RPMI7951 (cell line): Measurements from ENCODE around the gene GPI. TPM values are rescaled to one million over a fixed set of nuclear protein-coding genes. Genes with fewer than 3 reads are reported as not detected.

ENCODE experiments used
- DNase-seq: peaks from one replicate; pipeline ENCODE4 v3.0.0-alpha.2; 2012; ENCODE audit warnings: low read depth
- total RNA-seq: library from RNA; depleted of rRNA; stranded (reverse); fragments of >200 nt; shearing (Covaris generic); gene quantifications from 2 replicates; pipeline ENCODE4 v1.2.3, GENCODE V29; 2014

The GPI gene
- total RNA-seq, 1 experiment from 2014 or later: 372 TPM

DNA sequence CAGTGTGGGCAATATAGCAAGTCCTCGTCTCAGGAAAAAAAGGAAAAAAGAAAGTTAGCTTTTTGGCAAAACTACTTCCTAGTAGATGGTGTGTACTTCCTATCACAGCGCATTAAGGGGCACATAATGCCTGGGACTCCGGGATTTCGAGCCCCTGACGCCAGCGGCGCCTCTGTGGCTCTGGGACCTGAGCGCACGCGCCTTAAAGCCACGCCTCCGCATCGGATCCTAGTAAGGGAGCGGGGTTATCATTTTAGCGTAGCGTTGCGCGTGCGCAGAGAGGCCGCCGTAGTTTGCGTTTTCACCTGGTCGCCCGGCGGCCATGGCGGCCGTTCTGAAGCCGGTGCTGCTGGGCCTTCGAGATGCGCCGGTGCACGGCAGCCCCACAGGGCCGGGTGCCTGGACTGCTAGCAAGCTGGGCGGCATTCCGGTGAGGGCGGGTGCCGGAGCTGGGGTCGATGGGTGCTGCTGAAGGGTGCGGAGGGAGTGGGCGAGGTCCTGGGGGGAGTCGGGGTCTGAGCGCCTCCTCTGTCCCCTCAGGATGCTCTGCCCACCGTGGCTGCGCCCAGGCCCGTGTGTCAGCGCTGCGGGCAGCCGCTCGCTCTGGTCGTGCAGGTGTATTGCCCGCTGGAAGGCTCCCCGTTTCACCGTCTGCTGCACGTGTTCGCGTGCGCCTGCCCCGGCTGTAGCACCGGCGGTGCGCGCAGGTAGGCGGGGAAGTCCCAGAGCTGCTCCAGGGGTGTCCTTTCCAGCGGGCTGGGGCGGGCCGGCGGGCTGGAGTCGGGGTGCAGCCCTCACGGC lies 39.3 kb downstream of the GPI start, which contains the start of gene PDCD2L:
Gene PDCD2L, plus strand, starts transcription at position 291 of the 801 bp plus-strand sequence. Its CDS starts 32 bp downstream, at position 323.
- DNase-seq: peak; percentile 86

DNA sequence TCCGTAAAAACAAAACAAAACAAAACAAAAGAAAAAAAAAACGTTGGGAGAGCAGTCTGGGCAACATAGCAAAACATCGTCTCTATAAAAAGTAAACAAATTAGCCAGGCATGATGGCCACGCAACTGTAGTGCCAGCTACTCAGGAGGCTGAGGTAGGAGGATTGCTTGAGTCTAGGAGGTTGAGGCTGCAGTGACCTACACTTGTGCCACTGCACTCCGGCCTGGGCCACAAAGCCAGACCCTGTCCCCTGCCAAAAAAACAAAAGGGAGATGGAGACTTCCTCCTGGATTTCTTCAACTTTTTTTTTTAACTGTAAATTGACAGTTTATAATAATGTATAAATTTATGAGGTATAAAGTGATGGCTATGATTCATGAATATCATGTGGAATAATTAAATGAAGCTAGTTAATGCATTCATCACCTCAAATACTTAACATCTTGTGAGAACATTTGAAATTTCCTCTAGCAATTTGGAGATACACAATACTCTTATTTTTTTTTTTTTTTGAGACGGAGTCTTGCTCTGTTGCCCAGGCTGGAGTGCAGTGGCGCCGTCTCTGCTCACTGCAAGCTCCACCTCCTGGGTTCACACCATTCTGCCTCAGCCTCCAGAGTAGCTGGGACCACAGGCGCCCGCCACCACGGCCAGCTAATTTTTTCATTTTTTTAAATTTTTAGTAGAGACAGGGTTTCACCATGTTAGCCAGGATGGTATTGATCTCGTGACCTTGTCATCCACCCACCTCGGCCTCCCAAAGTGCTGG lies 41.1 kb downstream of the GPI start:
- no peak for DNase-seq

DNA sequence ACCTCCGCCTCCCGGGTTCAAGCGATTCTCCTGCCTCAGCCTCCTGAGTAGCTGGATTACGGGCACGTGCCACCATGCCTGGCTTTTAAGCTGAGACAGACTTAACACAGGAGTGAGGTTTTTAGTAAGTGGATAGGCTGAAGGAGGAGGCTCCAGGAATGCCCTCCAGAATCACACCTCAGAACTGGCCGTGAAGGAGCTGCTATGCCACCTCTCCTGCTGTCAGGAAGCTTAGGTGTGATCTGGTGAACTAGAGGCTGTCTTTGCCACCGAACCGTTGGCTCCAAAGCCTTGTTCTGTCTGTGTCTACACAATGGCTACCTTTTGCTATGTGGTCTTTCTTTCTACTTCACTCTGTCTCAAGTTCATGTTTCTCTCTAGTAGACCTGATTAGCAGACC lies 43.4 kb downstream of the GPI start:
- no peak for DNase-seq

DNA sequence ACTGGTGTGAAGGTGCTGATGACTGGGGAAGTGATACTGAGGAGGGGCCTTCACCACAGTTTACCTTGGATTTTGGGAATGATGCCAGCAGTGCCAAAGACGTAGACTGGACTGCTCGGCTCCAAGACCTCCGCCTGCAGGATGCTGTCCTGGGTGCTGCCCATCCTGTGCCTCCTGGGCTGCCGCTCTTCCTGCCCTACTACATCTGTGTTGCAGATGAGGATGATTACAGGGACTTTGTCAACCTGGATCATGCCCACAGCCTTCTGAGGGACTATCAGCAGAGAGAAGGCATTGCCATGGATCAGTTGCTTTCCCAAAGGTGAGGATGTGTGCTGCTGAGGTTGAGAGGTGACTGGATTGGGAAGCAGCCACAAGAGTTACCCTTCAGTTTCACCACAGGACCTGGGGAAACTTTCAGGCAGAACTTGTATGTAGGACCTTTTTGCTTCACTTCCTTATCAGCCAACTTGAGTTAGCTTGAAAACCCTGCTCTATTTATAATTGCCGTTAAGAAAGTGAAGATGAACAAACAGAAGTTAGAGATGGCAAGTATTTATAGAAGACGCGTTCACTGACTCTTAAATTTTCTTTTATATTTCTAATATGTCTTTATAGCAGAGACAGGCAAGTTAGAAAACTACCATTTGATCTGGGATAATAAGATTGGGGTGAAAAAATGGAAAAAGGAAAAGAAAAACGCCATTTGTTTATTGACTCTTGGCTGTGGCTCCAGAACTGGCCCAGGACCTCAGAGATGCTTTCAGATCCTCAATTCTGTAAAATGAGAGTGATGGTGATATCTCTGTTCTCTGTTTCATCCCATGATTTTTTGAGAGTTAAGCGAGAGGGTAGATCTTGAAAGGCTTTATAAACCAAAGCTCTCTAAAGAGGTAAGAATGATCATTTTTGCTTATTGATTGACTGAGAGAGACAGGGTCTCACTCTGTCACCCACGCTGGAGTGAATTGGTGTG lies 44.5 kb downstream of the GPI start:
- no peak for DNase-seq

DNA sequence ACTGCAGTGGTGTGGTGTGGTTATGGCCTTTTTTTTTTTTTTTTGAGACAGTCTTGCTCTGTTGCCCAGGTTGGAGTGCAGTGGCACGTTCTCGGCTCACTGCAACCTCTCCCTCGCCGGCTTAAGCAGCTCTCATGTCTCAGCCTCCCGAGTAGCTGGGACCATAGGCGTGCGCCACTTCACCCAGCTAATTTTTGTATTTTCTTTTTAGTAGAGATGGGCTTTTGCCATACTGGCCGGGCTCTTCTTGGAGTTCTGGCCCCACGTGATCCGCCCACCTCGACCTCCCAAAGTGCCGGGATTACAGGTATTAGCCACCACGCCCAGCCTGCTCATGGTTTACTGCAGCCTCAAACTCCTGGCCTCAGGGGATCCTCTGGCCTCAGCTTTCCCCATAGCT lies 46.2 kb downstream of the GPI start:
- DNase-seq: no peak

DNA sequence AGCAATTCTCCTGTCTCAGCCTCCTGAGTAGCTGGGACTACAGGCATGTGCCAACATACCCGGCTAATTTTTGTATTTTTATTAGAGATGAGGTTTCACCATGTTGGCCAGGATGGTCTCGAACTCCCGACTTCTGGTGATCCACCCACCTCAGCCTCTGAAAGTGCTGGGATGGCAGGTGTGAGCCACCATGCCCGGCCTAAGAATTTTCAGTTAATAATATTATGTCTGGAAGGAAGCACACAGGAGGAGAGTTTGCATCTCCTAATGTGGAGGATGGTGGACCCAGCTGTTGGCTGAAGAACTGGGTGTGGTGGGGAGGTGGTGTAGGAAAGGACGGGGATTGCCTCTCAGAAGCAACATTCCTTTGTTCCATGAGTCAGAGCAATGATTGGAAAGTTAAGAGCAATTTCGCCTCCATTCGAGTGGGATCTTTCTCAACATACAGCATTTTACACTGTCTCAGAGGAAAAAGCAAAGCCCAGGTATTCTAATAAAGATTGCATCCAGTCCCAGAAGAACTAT lies 51.1 kb downstream of the GPI start:
- no peak for DNase-seq

DNA sequence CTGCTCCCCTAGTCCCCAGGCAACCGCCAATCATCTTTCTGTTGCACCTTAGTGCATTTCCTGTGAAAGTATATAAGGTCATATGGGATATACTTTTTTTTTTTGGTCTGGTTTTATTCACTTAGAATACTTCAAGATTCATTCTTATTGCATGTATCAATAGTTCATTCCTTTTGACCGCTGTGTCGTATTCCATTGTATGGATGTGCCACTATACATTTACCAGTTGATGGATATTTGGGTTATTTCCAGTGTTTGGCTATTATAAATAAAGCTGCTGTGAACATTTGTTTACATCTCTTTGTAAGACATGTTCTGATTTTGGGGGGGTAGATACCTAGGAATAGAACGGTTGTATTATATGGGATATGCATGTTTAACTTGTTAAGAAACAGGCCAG lies 53.3 kb downstream of the GPI start:
- DNase-seq: no peak

DNA sequence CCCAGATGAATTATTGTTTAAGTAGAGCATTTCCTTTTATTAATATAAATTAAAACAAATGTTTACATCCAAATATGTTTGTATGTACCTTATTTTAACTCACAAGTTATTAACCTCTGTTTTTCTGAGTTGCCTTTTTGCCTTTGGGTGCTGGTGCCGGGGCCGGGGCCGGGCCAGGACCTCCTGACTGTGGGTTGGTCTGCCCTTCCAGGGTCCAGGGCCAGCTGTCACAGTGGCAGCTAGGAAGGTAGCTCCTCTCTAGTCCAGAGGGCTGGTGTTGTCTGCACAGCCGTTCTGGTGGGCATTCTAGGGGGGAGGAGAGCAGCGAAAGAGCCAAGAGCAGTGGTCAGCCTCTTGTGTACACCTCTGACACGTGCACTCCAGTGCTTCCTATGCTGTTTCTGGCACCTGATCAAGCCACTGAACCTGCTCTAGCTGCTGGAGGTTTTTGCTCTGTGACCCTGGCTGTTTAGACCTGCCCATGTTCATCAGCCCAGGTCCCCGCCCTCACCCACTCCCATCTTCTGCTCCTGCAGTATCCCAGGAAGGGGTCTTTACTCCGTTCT lies 61.2 kb downstream of the GPI start:
- DNase-seq: no peak

DNA sequence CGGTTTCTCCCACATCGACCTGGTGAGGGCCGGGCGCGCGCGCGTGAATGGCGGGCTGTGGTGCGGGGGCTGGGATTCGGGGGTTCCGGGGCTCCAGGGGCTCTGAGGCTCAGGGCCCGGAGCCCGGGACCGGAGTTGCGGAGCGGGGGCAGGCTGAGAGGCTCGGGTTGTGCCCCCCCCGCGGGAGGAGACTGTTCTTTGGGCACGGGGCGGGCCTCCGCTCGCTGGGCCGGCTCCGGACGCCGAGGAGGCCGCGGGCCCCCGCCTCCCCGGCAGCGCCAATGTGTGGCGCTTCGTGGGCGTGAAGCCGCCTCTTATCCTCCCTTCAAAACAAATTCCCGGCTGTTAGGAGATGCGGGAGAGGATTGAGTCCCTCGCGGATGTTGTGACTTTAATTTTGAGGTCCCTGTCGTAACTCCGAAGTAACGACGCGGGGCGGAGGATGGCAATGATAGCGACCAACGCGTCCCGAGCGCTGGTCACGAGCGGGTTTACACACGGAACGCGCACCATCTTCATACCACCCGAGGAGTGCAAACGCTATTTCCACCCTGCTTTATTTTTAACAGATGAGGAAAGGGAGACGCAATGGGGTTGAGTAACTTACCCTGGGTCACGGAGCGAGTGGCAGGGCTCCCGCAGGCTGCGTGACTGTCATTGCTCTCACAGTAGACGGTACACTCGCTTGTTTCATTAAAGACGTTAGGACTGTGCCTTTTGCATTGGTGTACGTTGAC lies 63.7 kb downstream of the GPI start:
- DNase-seq: peak; percentile 54

DNA sequence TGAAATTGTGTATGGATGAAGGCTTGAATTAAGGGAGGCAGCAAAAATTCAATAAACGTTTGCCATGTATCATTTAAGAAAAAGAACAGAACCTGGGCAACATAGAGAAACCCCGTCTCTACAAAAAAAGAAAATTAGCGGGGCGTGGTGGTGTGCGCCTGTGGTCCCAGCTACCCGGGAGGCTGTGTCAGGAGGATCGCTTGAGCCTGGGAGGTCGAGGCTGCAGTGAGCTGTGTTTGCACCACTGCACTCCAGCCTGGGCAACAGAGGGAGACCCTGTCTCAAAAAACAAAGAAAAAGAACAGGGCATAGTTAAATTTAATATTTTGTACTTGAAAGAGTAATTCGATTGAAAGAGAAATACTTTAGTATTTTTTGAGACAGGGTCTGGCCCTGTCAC lies 64.6 kb downstream of the GPI start:
- DNase-seq: no peak

DNA sequence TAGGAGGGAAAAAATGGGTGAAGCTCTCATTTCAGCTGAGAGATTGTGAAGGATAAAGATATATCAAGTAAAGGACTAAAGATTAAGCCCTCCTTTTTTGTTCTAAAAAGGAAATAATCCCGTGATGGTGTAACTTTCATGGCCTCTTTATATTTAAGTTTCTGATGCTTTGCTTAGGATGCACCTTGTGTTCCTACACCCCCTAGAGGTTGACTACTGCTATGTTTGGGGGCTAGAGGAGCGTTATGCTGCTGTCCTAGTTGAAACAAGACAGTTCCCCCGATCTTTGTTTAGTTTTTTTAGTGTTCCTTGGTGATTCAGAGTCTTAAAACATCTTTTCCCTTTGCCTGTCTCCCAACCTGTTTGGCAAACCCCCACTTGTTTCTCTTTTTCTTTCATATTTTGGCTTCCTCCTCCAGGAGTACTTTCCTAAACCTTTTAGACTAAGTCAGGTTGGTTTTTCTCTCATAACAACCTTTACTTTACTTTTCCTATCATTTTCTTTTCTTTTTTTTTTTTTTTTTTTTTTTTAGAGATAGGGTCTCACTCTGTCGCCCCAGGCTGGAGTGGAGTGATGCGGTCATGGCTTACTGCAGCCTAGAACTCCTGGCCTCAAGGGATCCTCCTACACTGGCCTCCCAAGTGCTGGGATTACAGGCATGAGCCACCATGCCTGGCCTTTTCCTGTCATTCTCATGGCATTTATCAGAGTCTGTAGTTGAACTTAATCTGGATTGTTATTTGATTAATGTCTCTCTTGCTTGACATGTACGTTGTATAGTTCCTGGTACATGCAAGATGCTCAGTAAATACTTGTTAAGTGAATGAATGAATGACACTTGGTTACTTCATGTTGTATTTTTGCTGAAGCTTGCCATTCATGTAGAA lies 66.0 kb downstream of the GPI start:
- peak; percentile 57 for DNase-seq

DNA sequence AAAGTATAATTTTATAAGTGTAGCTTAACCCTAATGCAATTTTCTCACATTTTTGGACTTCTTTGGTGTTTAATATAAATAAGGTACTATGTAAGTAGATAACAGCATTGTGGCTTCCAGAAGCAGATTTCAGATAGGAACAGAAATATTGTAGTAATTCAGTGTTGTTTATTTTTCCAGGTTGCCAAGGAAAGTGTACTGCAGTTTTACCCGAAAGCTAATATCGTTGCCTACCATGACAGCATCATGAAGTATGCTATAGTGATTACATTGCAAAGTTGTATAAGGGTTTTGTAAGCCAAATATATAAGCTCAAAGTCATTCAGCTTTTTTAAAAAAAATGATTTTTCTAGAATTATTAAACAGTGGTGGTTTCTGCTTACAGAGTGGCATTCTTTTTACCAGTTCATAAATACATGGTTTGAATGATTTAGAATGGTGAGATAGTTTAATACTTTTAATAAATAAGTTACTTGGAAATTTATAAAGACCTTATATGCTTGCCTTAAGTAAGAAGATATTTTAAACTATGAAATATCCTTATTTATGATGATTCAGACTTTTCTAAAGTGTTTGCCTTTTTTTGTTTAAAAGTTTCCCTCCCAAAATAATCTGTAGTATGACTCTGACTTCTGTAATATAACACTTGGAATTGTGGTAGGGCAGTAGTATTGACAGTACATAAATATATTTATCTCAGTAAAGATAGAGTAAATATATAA lies 66.8 kb downstream of the GPI start:
- no peak for DNase-seq

DNA sequence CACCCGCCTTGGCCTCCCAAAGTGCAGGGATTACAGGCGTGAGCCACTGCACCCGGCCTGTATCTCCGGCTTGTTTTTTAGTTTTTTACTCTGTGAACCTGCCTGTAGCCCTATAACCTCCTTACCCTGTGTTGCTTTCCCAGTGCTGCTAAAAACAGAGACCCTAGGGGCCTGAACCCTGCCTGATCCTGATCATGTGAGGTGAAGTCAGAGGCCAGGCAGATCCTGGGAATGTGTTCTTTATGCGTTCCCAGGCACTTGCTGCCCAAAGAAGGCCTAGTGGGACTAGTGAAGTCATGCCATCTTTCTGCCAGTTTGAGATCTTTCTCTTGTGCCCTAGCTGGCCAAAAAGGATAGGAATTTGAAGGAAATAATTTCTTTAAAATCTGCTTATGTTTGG lies 67.8 kb downstream of the GPI start:
- DNase-seq: no peak

DNA sequence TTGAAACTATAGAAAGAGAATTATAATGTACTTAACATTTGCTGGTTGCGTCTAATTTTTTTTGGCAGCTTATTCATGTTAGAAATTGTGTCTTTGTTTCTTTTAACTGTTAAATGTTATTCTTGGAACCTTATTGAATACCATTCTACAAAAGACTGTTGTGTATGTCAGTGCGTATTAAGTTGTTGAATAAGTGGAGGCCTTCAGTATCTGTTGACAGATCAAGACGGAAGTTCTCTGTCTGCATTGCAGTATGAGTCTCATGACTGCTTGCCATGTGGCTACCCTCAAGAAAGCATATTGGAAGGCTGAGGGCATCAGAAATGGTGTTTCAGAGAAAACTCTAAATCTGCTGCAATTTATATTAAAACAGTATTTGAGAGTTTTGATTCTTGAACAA lies 71.7 kb downstream of the GPI start:
- no peak for DNase-seq

DNA sequence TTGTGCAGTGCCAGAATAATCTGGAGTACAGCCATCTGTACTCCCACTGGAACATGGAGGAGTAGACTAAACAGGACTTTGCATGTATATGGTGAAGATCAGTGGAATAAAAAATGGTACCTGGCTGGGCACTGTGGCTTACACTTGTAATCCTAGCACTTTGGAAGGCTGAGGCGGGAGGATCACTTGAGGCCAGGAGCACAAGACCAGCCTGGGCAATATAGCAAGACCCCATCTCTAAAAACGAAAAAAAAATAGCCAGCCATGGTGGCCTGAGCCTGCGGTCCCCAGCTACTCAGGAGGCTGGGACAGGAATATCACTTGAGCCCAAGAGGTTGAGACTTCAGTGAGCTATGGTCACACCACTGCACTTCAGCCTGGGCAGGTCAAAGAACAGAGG lies 83.2 kb downstream of the GPI start:
- no peak for DNase-seq
